ENCODE results near the gene RAPGEF3. TPM values are rescaled to one million over a fixed set of nuclear protein-coding genes. Genes with fewer than 3 reads are reported as not detected.

The RAPGEF3 gene
- total and polyA plus RNA-seq, 2 of the 8 experiments (the other 6 are each of a cell fraction or from before 2014, with no cell fraction given) = 5.0 to 9.4 TPM

DNA sequence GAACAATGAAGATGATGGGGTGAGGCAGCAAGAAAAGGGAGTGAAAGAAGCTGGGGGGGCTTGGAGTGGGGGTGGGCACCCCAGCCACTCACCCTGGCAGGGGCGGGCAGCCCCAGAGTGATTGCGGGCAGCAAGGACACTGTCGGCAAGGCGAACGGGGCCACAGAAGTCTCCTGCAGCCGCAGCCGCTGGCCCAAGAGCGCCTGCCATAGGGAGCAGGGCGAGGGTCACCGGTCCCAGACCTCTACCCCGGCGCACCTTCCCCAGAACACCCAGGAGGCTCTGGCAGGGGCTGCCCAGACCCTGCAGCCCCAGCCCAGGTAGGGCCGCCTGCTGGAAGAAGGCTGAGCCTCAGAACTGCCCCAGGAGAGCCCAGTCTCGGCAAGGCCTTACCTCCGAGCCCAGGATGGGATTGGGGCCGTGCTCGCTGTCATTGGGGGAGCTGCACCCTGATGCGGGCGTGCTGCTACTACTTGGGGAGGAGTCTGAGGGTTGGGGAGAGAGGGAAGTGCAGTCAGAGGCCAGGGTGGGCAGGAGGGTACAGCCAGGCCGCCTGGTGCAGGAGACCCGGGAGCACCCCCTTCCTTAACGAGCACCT lies 37.2 kb upstream of the RAPGEF3 start:
- Histone ChIP-seq H3K14ac (ENCODE audit: insufficient read length) (no peak overlapping the region), H3K27ac (ENCODE audit: low read depth, low read length) (no peak overlapping the region), H3K4me3 (ENCODE audit: extremely low read depth in 1 of 4, insufficient read depth in 2 of 4, low read depth in 3 of 4, low read length in 4 of 4) (no peak overlapping the region), H3K36me3 (ENCODE audit: control insufficient read depth in 2 of 4, insufficient read depth in 4 of 4, low read length in 3 of 4) (peaks cover 4 to 38% (median 21%) of the 10 kb centered on the region in 4 experiments; a peak in 6 of 8 replicates), H4K8ac (ENCODE audit: extremely low read depth, insufficient read depth, low read length) (0 out of 2 replicates have a peak overlapping the region, but pooled peaks have one; percentile 18), H3K27me3 (replicated peaks in 1 of 4; ENCODE audit: control insufficient read depth in 3 of 4, extremely low read depth in 1 of 4, insufficient read depth in 3 of 4, low read length in 3 of 4) (no peaks in the 10 kb centered on the region), H4K5ac (ENCODE audit: insufficient read length, low read depth, low read length) (no peak overlapping the region), H3K18ac (ENCODE audit: extremely low read depth, low read length) (no peak overlapping the region), H3K4ac (replicated peaks; ENCODE audit: insufficient read length, low read depth, low read length) (no peak overlapping the region), H3K56ac (replicated peaks; ENCODE audit: insufficient read length, low read depth, low read length) (no peak overlapping the region), H3K79me1 (ENCODE audit: low read depth, low read length) (peaks cover 4% of the 10 kb centered on the region; the same call in 1 of the 2 replicates), H2AFZ (ENCODE audit: low read length) (no peak overlapping the region), H2AK5ac (ENCODE audit: low read depth, low read length) (no peak overlapping the region), H3K79me2 (ENCODE audit: control insufficient read depth in 1 of 2, insufficient read depth in 2 of 2, low read length in 2 of 2) (peaks cover 0 to 9% of the 10 kb centered on the region in 2 experiments; a peak in 2 of 4 replicates), H2BK12ac (ENCODE audit: low read depth, low read length) (no peak overlapping the region), H2BK20ac (ENCODE audit: low read length) (no peak overlapping the region), H2BK120ac (replicated peaks; ENCODE audit: low read depth, low read length) (no peak overlapping the region), H3K4me2 (ENCODE audit: insufficient read depth in 1 of 2, low read depth in 2 of 2, low read length in 2 of 2) (no peak overlapping the region), H3K23me2 (ENCODE audit: low read depth, low read length) (no peaks in the 10 kb centered on the region), H2BK5ac (ENCODE audit: low read depth, low read length) (no peak overlapping the region), H3K4me1 (replicated peaks in 1 of 4; ENCODE audit: control insufficient read depth in 3 of 4, insufficient read depth in 4 of 4, low read length in 3 of 4) (peaks cover 0 to 11% (median 3%) of the 10 kb centered on the region in 4 experiments; a peak in 4 of 7 replicates), H3K9ac (replicated peaks in 1 of 4; ENCODE audit: extremely low read depth in 1 of 4, low read depth in 3 of 4, low read length in 3 of 4) (no peak overlapping the region), H4K91ac (replicated peaks; ENCODE audit: insufficient read length, low read length) (no peak overlapping the region), H3K23ac (ENCODE audit: insufficient read length) (no peak overlapping the region), H2BK15ac (ENCODE audit: low read length) (no peak overlapping the region), H3K9me3 (ENCODE audit: insufficient read depth in 2 of 2, low read depth in 1 of 2, low read length in 1 of 2) (no peaks in the 10 kb centered on the region), H4K20me1 (replicated peaks in 1 of 2; ENCODE audit: control insufficient read depth in 1 of 2, insufficient read depth in 2 of 2, low read length in 2 of 2) (peaks cover 2 to 3% of the 10 kb centered on the region in 2 experiments)
- no peak for FAIRE-seq
- 92% methylated on average over 11 of the region's 22 CpGs; no CpG with 5 or more reads in 1 of the 2 experiments for WGBS, 2 experiments (ENCODE audit: extremely low coverage in 1 of 2, insufficient coverage in 1 of 2, insufficient read length in 1 of 2, insufficient replicate concordance in 2 of 2, low coverage in 1 of 2, low lambda C conversion rate in 2 of 2, missing lambda C conversion rate in 1 of 2)
- POLR2A ChIA-PET (ENCODE audit: partially characterized antibody) = interaction anchor here (1.2 to 29.3 kb wide), 3 partner anchors 14 to 42 kb away, joined by 3 to 480 read pairs (median 32); no protein-coding TSS in a partner anchor
- no peak for TF ChIP-seq BACH1 (IDR thresholded peaks at IDR 0.05; ENCODE audit: low read length)
- no peak for TF ChIP-seq GTF2F1 (IDR thresholded peaks at IDR 0.05; ENCODE audit: borderline replicate concordance, low read depth, low read length)
- TF ChIP-seq RXRA (IDR thresholded peaks at IDR 0.05; ENCODE audit: insufficient read depth, low read depth, low read length) = no peak
- no peak for TF ChIP-seq HDAC2 (IDR thresholded peaks at IDR 0.05; ENCODE audit: borderline replicate concordance in 1 of 2, low read depth in 2 of 2, low read length in 2 of 2)
- no peak for TF ChIP-seq JUND (IDR thresholded peaks at IDR 0.05; ENCODE audit: low read length)
- TF ChIP-seq BRCA1 (IDR thresholded peaks at IDR 0.05; ENCODE audit: low read depth, low read length) = no peak
- TF ChIP-seq TCF12 (IDR thresholded peaks at IDR 0.05; ENCODE audit: low read depth, low read length) = no peak
- no peak for TF ChIP-seq JUN (IDR thresholded peaks at IDR 0.05; ENCODE audit: low read depth, low read length)
- no peak for TF ChIP-seq SIRT6 (IDR thresholded peaks at IDR 0.05; ENCODE audit: low read length)
- DNase-seq (ENCODE audit: low read depth in 1 of 2, low spot score in 2 of 2) = no peak
- CTCF ChIA-PET (ENCODE audit: partially characterized antibody) = interaction anchor here (0.6 to 58.8 kb wide), 8 partner anchors 10 to 343 kb away, joined by 3 to 2001 read pairs (median 33); no protein-coding TSS in a partner anchor

Measured in H1 (cell line).